GM12872 (cell line): ENCODE results near the gene LITAF.

Experiments
- TF ChIP-seq, protein P1 (sequence below): IDR thresholded peaks from 3 replicates; pipeline ENCODE4 v1.5.1; 2011; ENCODE audit warnings: low read depth, mild to moderate bottlenecking, low read length, moderate library complexity; ENCODE audit not compliant: insufficient read depth

Gene LITAF

DNA sequence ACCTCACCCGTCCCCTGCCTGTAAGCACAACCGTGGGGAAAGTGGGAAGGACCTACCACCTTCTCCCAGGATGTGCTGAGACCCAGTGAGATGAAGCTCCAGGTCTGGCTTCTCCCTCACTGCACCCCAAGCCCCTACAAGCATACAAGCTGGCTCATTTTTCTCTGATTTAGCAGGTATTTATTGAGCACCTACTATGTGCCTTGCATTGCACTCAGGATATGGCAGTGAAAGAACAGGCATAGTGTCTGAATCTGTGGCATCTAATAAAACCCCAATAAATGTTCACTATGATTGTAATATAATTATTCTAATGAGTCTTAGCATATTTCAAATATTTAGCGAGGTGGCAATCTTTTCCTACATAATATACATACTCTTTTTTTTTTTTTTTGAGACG lies 84.5 kb downstream of the LITAF start:
- TF ChIP-seq, protein P1, sequence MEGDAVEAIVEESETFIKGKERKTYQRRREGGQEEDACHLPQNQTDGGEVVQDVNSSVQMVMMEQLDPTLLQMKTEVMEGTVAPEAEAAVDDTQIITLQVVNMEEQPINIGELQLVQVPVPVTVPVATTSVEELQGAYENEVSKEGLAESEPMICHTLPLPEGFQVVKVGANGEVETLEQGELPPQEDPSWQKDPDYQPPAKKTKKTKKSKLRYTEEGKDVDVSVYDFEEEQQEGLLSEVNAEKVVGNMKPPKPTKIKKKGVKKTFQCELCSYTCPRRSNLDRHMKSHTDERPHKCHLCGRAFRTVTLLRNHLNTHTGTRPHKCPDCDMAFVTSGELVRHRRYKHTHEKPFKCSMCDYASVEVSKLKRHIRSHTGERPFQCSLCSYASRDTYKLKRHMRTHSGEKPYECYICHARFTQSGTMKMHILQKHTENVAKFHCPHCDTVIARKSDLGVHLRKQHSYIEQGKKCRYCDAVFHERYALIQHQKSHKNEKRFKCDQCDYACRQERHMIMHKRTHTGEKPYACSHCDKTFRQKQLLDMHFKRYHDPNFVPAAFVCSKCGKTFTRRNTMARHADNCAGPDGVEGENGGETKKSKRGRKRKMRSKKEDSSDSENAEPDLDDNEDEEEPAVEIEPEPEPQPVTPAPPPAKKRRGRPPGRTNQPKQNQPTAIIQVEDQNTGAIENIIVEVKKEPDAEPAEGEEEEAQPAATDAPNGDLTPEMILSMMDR: no peak

DNA sequence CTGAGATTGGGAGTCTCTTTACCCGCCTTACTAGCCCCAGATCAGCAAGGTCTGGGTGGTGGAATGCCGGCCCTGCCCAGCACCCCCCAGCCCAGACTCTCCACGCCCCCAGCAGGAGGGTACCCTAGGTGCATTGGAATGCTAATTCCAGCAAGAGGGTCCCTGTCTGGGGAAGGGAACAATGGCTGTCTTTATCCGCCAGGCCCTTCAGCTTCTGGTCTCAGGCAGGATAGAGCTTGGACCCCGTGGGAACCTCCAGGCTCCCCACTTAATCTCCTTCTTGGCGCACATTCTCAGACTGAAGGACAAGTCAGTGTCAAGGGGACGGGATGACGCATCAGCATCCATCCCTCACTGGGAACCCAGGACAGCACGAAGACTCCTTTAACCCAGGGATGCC lies 85.1 kb downstream of the LITAF start:
- TF ChIP-seq, protein P1: no peak

DNA sequence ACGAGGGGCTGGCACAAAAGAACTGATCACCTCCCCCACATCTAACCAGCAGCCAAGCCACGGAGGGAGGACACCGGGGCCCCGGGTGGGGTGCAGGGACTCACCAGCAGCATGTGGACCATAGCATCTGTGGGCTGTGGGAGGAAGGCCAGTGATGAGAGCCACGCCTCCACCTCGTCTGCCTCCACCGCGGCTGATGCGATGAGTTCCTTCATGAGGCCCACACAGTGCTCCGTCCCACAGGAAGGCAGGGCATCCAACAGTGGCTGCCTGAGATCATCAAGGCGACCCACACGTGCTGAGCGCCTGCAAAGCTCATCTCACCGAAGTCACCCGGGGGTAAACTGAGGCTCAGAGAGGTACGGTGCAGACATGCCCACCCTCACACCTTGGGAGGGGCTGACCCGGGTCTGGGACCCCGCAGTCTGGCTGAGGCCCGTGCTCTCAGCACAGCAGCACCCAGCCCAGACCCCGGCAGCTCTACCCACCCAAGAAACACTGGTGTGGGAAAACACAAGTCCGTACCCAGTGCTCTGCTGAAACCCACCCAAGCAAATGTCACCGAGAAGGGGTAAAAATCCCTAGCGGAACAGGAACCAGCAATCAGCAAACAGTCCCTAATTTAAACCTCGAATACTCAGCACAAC lies 85.9 kb downstream of the LITAF start:
- TF ChIP-seq, protein P1: no peak

DNA sequence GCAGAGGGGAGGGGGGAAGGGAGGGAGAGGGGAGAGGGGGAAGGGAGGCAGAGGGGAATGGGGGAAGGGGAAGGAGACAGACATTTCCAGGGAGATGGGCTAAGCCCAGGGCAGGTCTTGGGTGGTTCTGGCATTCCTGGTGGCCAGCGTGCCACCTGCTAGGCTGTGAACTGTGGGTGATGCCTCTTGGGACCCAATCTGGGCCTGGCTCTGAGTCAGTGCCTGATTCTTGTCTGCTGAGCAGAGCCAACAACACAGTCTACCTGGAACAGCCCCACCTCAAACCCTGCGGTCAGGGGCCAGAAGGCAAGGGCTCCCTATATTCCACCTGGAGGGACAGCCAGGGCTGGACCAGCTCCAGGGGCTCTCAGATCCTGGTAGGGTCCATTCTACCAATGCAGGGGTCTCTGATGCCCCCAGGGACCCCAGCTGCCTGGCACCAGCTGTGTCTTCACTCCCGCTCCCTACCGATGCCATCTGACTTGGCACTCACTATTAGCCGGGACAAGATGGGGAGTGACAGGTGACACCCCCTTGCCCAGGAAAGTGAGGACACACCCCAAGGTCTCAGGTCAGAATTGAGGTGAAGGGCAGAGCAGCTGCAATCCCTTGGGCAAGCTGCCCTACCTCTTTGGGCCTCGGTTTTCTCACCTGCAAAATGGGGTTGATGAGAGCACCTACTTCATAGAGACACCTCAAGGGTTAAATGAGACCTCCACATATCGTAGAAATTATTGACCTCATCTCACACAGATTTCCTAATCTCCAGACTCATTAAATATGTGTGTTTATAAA lies 87.2 kb downstream of the LITAF start:
- TF ChIP-seq, protein P1: no peak

DNA sequence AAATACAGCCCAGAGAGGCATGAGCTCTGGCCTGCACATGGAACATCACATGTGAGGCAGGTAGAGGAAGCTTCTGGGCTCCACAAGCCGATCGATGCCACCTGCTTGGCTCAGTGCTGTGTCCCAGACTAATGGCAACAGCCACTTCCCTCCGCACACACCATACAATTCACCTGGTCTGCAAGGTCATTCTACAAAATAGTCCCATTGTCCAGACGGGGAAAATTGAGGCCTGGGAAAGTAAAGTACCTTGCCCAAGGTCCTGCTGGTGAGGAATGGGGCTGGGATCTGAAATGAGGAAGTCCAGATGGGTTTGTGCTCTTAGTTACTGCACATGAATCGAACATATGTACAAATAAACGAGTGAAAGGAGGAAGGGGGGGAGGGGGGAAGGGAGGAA lies 88.0 kb downstream of the LITAF start:
- TF ChIP-seq, protein P1: no peak

DNA sequence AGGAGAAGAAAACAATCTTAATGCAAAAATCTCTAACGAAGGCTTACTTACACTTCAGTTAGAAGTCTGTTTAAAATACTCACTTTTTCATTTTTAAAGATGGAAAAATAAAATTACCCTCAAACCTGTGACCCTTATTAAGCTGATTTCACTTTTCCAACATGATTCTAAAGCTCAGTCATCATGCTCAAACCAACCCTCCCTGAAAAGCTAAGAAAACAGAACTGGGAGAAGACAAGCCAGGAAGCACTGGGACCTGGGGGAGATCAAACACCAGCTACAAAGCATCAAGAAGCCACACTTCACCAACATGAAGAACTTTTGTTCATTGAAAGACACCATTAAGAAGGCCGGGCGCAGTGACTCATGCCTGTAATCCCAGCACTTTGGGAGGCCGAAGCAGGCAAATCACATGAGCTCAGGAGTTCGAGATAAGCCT lies 88.8 kb downstream of the LITAF start:
- TF ChIP-seq, protein P1: no peak
